ENCODE data around the gene EFL1.

DNA sequence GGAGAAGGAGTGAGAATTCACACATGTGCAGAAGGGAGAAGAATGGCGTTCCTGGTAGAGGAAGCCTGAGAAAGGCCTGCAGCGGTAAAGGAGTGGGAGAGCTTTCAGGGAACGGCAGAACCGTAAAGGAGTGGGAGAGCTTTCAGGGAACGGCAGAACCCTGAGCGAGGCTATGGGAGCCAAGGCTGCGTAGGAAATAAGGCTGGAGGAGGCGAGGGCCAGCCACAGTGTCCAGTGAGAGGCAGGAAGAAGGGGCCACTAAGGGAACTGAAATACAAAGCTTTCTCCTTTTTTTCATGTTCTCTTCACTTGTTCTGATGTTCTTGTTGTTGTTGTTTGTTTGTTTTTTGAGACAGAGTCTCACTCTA is 45.2 kb upstream of the EFL1 start:
- TF ChIP-seq, protein P1, sequence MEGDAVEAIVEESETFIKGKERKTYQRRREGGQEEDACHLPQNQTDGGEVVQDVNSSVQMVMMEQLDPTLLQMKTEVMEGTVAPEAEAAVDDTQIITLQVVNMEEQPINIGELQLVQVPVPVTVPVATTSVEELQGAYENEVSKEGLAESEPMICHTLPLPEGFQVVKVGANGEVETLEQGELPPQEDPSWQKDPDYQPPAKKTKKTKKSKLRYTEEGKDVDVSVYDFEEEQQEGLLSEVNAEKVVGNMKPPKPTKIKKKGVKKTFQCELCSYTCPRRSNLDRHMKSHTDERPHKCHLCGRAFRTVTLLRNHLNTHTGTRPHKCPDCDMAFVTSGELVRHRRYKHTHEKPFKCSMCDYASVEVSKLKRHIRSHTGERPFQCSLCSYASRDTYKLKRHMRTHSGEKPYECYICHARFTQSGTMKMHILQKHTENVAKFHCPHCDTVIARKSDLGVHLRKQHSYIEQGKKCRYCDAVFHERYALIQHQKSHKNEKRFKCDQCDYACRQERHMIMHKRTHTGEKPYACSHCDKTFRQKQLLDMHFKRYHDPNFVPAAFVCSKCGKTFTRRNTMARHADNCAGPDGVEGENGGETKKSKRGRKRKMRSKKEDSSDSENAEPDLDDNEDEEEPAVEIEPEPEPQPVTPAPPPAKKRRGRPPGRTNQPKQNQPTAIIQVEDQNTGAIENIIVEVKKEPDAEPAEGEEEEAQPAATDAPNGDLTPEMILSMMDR (IDR thresholded peaks at IDR 0.05), result no peak
- TF ChIP-seq POLR2A (IDR thresholded peaks at IDR 0.05), result no peak
